ENCODE measurements around the gene ACVR1B. TPM values are rescaled to one million over a fixed set of nuclear protein-coding genes. Genes with fewer than 3 reads are reported as not detected.

ACVR1B gene
- total RNA-seq, 1 donor from 2014 or later: 65.7 TPM

DNA sequence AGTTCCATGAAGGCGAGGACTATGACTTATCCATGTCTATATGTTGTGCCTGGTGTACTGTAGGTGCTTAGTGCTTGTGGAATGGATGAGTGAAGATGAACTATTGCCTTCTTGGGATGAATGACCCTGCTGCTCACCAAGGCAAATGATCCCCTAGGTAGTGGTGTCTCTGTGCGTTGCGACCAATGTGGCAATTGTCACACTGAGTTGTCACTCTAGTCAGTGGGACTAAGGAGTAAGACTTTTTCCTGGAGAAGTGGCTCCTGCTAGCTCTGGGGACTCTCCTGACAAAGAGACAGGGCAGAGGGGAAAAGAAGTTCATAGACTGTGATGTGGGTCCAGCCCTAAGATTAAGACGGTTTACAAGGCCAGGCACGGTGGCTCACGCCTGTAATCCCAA lies 3.4 kb upstream of the ACVR1B start:
- TF ChIP-seq, protein P1, sequence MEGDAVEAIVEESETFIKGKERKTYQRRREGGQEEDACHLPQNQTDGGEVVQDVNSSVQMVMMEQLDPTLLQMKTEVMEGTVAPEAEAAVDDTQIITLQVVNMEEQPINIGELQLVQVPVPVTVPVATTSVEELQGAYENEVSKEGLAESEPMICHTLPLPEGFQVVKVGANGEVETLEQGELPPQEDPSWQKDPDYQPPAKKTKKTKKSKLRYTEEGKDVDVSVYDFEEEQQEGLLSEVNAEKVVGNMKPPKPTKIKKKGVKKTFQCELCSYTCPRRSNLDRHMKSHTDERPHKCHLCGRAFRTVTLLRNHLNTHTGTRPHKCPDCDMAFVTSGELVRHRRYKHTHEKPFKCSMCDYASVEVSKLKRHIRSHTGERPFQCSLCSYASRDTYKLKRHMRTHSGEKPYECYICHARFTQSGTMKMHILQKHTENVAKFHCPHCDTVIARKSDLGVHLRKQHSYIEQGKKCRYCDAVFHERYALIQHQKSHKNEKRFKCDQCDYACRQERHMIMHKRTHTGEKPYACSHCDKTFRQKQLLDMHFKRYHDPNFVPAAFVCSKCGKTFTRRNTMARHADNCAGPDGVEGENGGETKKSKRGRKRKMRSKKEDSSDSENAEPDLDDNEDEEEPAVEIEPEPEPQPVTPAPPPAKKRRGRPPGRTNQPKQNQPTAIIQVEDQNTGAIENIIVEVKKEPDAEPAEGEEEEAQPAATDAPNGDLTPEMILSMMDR (IDR thresholded peaks at IDR 0.05; ENCODE audit: unreplicated experiment): no peak
- Mint-ChIP-seq H3K27me3 (peaks cover 33% of the 10 kb centered on the region), H3K36me3 (ENCODE audit: insufficient read depth) (peaks cover 2% of the 10 kb centered on the region), H3K4me1 (ENCODE audit: low read depth) (peaks cover 4% of the 10 kb centered on the region), H3K27ac (no peak overlapping the region), H3K9me3 (ENCODE audit: low read depth) (peaks cover 14% of the 10 kb centered on the region), H3K4me3 (ENCODE audit: low read depth) (no peak overlapping the region)
- no peak for DNase-seq (ENCODE audit: low spot score, unreplicated experiment)

DNA sequence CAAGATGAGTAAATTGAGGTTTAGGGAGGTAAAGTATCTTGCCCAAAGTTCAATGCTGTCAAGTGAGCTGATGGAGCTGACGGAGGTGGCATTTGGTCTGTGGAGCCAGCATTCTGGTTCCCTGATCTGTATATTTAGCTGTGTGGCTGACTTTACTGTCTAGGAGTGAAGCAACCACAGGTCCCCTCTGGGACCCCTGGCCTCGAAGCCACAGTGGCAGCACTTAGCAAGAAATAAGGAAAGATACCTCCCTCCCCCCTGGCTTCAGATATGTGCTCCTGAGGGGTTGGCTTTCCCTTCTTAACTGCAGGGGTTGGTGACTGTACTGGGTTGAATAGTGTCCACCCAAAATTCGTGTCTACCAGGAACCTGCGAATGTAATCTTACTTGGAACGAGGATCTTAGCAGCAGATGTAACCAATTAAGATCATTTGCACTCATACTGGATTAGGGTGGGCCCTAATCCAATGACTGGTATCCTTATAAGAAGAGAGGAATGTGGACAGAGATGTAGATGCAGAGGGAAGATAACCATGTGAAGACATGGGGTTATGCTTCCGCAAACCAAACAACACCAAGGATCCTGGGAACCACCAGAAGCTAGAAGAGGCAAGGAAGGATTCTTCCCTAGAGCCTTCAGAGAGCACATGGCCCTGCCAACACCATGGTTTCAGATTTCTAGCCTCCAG lies 2.0 kb upstream of the ACVR1B start:
- no peak overlapping the region for H3K4me3 Mint-ChIP-seq (ENCODE audit: low read depth)
- peaks cover 9% of the 10 kb centered on the region for H3K9me3 Mint-ChIP-seq (ENCODE audit: low read depth)
- TF ChIP-seq, protein P1 (IDR thresholded peaks at IDR 0.05; ENCODE audit: unreplicated experiment): no peak
- H3K36me3 Mint-ChIP-seq (ENCODE audit: insufficient read depth): peaks cover 2% of the 10 kb centered on the region
- peaks cover 33% of the 10 kb centered on the region for H3K27me3 Mint-ChIP-seq
- H3K4me1 Mint-ChIP-seq (ENCODE audit: low read depth): peaks cover 18% of the 10 kb centered on the region
- no peak for DNase-seq (ENCODE audit: low spot score, unreplicated experiment)
- H3K27ac Mint-ChIP-seq: no peak overlapping the region

DNA sequence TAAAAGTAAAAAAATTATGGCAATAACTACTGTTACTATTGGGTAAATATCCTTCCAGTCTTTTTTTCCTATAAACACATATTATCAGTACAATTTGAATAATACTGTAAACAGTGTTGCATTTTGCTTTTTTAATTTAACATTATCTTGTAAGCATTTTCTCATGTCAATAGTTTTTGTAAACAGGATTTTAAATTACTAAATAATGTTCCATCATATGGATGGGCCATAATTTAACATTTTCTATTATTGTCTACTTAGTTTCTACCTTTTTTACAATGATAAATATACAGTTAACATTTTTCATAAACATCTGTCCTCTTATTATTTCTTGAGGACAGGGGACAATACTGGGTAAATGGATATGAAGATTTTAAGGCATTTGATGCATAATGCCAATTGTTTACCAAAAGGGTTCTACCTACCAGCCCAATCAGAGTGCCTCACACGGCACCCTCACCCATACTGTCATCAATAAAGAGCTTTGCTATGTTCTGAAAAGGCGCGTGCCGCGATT lies 759 bp upstream of the ACVR1B start:
- H3K9me3 Mint-ChIP-seq (ENCODE audit: low read depth): no peaks in the 10 kb centered on the region
- DNase-seq (ENCODE audit: low spot score, unreplicated experiment): no peak
- no peaks in the 10 kb centered on the region for H3K36me3 Mint-ChIP-seq (ENCODE audit: insufficient read depth)
- peaks cover 33% of the 10 kb centered on the region for H3K27me3 Mint-ChIP-seq
- peak overlapping the region; percentile 73 for H3K27ac Mint-ChIP-seq
- H3K4me3 Mint-ChIP-seq (ENCODE audit: low read depth): peak overlapping the region; percentile 90
- TF ChIP-seq, protein P1 (IDR thresholded peaks at IDR 0.05; ENCODE audit: unreplicated experiment): no peak
- peaks cover 30% of the 10 kb centered on the region for H3K4me1 Mint-ChIP-seq (ENCODE audit: low read depth)

DNA sequence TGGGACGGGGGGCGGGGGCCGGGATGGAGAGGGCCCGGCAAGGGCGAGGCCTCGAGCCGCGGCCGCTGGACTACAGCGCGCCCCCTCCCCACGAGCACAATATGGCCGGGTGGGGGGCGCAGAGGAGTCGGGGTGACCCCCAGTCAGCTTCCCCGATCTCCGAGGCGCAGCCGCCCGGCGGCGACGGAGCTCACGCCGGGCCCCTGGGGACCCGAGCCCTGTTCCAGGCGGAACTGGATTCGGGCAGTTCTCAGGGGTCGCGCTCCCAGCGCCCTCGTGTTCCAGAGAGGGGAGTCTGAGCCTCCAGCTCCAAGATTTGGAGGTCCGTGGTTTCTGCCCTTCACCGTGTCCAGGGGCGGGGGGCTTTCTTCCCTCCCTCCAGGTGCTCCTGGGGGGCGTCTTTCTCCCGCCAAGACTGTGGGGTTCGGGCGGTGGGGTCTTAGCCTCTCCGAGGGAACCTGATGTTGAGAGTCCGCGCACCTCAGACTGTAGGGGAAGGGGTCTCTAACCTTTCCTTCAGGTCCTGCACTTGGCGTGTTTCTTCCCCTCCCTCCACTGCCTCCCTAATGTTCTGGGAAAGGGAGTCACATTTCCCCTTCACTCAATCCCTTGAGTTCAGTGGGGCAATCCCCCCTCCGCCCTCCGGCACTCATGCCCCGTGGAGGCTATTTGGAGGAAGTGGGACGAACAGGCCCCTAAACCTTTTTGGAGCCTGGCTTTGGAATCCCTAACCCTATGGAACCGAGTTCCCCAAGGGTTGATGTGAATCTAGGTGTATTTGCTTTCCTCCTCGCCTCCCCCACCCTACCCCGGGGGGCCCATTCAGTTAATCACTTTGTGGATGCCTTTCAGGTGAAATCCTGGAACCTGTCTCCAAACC lies 584 bp downstream of the ACVR1B start:
- peaks cover 29% of the 10 kb centered on the region for H3K27me3 Mint-ChIP-seq
- TF ChIP-seq, protein P1 (IDR thresholded peaks at IDR 0.05; ENCODE audit: unreplicated experiment): no peak
- peak overlapping the region; percentile 87 for H3K4me3 Mint-ChIP-seq (ENCODE audit: low read depth)
- H3K4me1 Mint-ChIP-seq (ENCODE audit: low read depth): peaks cover 35% of the 10 kb centered on the region
- peak; percentile 29 for DNase-seq (ENCODE audit: low spot score, unreplicated experiment)
- H3K27ac Mint-ChIP-seq: peak overlapping the region; percentile 93
- H3K36me3 Mint-ChIP-seq (ENCODE audit: insufficient read depth): no peaks in the 10 kb centered on the region
- H3K9me3 Mint-ChIP-seq (ENCODE audit: low read depth): no peaks in the 10 kb centered on the region

DNA sequence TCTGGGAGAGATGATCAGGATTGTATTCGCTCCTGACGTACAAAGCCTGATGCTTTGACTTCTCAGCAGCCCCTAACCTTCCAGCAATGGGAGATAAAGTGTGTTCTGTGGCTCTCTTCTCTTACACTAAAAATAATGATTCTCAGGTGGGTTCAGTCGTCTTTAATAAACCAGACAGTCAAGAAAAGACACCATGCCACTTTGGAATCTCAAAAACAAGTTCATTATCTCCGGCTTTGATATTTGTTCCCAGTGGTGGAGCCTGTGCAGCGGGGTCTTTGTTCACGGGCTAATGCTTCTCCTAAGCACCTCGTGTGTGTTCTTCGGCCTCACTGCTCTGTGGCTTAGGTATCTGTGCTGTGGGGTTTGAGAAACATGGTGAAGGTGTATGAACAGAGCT lies 1.6 kb downstream of the ACVR1B start:
- DNase-seq (ENCODE audit: low spot score, unreplicated experiment): no peak
- H3K9me3 Mint-ChIP-seq (ENCODE audit: low read depth): no peaks in the 10 kb centered on the region
- TF ChIP-seq, protein P1 (IDR thresholded peaks at IDR 0.05; ENCODE audit: unreplicated experiment): no peak
- peak overlapping the region; percentile 87 for H3K4me3 Mint-ChIP-seq (ENCODE audit: low read depth)
- peak overlapping the region; percentile 79 for H3K27ac Mint-ChIP-seq
- peaks cover 2% of the 10 kb centered on the region for H3K36me3 Mint-ChIP-seq (ENCODE audit: insufficient read depth)
- peaks cover 20% of the 10 kb centered on the region for H3K27me3 Mint-ChIP-seq
- H3K4me1 Mint-ChIP-seq (ENCODE audit: low read depth): peaks cover 40% of the 10 kb centered on the region
